NB4 (cell line): ENCODE measurements around the gene NUTM2B.
"Not testable (repeated sequence)": the region's sequence is repeated elsewhere in the genome, so short reads cannot be mapped to it uniquely, and the experiment has no call there.

ENCODE experiments used
- CTCF ChIP-seq: IDR thresholded peaks from one replicate; pipeline ENCODE4 v1.5.1; 2012; ENCODE audit warnings: low read depth, low read length
- MAX ChIP-seq: IDR thresholded peaks from 2 replicates; pipeline ENCODE4 v1.6.1; 2011; ENCODE audit warnings: low read depth, low read length
- MYC ChIP-seq: IDR thresholded peaks from 2 replicates; pipeline ENCODE4 v1.6.1; 2011; ENCODE audit warnings: low read depth, low read length
- POLR2A ChIP-seq: IDR thresholded peaks from 2 replicates; pipeline ENCODE4 v1.6.1; 2011; ENCODE audit warnings: mild to moderate bottlenecking; ENCODE audit not compliant: insufficient read length; ENCODE audit errors: extremely low read depth

GRCh38 chr10:79687406-79688150 lies 15.4 kb upstream of the NUTM2B start:
- TF ChIP-seq CTCF, POLR2A, MYC, MAX: not testable (repeated sequence)
